ENCODE results near the gene PCDHGA10.

DNA sequence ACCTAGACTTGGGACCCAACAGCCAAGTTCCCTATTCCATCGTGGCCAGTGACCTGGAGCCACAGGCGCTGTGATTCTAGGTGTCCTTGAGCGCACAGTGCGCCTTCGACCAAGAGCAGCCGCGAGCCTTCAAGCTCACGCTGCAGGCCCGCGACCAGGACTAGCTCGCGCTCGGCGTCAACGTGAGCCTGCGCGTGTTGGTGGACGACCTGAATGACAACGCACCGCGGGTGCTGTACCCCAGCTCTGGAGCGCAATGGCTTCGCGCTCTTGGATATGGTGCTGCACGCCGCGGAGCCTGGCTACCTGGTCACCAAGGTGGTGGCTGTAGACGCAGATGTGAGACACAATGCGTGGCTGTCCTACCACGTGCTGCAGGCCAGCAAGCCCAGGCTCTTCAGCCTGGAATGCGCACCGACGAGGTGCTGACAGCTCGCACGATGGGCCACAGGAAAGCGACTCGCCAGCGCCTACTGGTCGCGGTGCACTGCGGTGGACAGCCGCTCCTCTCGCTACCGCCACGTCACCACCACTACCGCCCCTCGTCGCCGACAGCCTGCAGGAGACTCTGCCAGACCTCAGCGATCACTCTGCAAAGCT lies 28.9 kb downstream of the PCDHGA10 start:
- no peak for TF ChIP-seq SP1 (IDR thresholded peaks at IDR 0.05; ENCODE audit: low read depth)
- no peak for TF ChIP-seq POLR2A (IDR thresholded peaks at IDR 0.05; ENCODE audit: borderline replicate concordance, extremely low read depth, insufficient read depth, insufficient read length)
- TF ChIP-seq POLR2AphosphoS5 (IDR thresholded peaks at IDR 0.05; ENCODE audit: low read depth, low read length), result no peak
